Measurements from ENCODE around the gene REEP3. TPM values are rescaled to one million over a fixed set of nuclear protein-coding genes. Genes with fewer than 3 reads are reported as not detected.
"Not testable (repeated sequence)": the region's sequence is repeated elsewhere in the genome, so short reads cannot be mapped to it uniquely, and the experiment has no call there.

REEP3 gene
- total RNA-seq, 1 experiment from 2014 or later: 34.7 TPM

DNA sequence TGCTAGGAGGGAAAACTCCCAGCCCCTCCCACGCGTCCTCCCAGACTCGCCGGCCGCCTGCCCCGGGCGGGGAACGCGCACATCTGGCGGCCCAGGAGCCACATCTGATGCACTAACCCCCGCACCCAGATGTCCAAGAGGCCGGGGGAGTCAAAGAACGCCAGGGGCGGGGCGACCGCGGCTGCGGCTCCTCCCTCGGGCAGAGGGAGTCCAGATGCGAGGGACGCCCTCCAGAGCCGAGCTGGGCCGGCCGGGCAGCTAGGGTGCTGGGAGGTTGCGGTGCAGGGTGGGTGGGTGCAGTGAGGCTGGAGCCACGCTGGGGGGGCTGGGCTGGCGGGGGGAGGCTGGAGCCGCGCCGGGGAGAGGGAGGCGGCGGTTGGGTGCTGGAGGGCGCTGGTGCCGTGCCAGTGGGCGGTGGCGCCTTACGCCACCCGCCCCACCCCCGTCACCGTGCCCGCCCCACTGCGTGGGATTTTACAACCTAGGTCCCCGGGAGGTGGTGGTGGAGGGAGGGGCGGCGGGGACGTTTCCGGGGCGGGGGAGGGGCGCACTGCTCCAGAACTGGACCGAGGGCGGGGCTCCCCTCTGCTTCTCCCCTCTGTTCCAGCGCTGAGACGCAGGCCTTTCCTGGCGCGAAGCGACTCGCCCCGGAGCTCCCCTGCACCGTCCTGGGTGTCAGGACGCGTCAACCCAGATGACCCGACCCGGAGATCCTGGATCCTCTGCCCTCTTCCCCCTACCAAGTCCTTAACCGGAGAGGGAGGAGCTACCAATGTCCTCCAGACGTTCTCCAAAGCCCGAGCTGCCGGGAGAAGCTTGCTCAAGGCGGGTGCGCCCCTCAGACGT is 109.1 kb downstream of the REEP3 start:
- peak; percentile 89 for DNase-seq (ENCODE audit: low read depth)

DNA sequence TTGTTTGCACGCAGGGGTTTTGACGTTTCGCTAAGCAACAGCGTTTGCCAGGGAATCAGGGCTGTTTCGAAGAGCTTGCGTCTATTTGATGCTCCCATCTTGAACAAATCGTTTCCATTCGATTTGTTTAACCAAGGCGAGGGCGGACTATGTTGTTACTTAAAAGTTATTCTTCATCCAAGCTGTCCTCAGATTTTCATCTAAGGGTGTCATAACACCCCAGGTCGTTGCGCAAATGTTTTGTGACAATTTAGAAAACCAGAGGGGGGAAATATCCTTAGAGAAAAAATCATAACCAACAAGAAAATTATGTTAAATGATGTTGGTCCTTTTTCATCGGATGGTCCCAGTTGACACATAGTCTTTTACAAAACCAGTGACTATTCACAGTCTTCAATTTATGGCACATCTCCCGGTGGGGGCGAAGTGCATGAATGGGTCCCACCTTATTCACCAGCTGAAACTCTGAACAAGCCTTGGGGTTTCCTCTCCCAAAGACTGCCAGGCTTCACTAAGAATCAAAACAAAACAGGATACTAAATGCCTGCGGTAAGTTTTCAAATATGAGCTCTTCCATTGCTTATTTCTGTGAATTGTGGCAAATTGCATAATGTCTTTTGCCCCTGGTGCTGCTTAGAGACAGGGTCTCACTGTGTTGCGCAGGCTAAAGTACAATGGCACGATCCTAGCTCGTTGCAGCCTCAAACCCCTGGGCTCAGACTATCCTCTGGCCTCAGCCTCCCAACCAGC is 109.9 kb downstream of the REEP3 start:
- DNase-seq (ENCODE audit: low read depth): no peak

DNA sequence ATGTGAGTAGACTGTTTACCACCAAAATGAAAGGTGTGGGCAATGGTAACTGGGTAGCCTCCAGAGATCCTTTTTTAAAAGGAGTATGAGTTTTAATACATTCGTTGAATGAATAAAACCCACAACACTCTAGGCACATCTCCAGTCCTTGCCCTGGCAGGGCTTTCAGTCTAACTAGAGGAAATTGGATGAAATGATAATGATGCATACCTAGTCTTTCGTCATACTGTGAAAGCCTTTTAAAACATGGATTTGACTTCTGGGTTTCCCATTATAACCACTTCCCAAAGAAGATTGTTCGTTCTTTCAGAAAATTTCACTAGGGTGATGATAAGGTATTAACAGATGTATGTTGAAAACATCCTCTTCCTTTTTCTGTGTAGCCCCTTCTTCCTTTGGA is 110.8 kb downstream of the REEP3 start:
- DNase-seq (ENCODE audit: low read depth): no peak

GRCh38 chr10:63633677-63634487 is 112.7 kb downstream of the REEP3 start:
- peak; percentile 34 for DNase-seq (ENCODE audit: low read depth)

GRCh38 chr10:63634488-63635065 is 113.4 kb downstream of the REEP3 start:
- no peak for DNase-seq (ENCODE audit: low read depth)

DNA sequence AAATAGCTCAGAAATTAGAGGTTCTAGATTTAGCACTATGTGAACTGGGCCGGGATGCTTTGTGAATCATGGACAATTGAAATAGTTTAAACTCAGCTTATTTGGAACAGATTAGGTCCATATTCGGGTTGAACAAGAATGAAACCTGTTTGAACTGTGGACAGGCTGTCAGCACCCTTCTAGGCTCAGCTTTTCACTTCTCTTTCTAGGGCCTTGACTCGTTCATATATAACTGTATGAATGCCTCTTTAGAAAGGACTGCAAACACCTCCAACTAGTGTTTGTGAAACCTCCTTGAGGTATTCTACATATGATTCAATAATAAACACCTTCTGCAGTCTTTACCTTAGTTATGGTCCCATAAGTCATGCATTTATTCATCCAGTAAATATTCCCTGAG is 115.6 kb downstream of the REEP3 start:
- DNase-seq (ENCODE audit: low read depth): no peak

DNA sequence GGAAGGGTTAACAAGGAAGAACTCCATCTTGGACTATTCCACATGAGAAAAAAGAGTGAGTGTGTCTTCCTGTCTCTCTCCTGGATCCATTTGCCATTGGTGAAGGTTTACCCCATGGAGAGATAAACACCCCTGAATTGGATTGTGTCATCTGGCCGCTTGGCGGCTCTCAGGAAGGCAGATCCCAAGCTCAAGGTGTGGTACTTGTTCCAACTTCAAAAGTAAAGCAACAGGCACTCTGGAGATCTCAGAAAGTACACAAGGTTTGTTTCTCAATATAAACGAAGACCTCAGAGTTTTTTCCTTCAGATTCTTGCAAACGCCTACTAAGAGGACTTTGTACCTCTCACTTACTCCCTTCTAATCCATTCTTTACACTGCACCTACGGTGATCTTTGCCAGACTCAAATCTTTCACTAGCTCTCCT is 116.7 kb downstream of the REEP3 start:
- no peak for DNase-seq (ENCODE audit: low read depth)

DNA sequence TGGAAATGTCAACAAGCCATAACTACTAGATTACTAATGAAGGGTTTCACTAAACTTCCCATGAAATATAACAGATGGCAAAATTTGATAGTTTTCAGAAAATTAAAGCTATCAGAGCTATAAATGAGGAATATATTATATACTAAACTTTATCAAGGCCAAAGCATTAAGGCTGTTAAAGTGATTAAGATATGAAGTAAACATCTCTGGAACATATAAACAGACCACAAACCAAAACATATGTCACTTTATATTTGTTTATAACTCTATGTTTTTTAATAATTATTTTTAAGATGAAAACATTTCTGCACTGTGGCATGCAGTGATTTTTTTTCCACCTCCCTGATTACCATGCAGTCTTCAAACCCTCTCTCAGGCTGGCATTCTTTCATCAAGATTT is 120.2 kb downstream of the REEP3 start:
- no peak for DNase-seq (ENCODE audit: low read depth)

- DNase-seq (ENCODE audit: low read depth): no peak
Measured at GRCh38 chr10:63641799-63642198, 120.6 kb downstream of the REEP3 start.

- DNase-seq (ENCODE audit: low read depth): no peak
Measured at GRCh38 chr10:63642808-63643207, 121.6 kb downstream of the REEP3 start.

GRCh38 chr10:63644418-63645142 is 123.4 kb downstream of the REEP3 start:
- DNase-seq (ENCODE audit: low read depth): no peak

DNA sequence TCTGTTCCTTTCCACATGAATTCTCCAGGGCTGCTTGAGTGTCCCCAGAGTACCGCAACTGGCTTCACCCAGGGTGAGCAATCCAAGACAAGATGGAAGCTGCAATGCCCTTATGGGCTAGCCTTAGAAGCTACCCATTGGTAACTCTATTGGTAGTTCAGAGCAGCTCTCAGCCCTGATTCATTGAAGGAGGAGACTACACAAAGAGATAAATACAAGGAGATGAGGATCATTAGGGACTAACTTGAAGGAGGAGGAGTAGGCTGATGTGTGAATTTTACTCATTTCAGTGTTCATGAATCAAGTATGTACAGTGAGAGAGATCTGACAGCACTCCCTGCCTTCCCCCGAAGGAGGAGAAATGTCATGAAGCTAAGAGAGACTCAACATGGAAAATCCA is 124.0 kb downstream of the REEP3 start:
- DNase-seq (ENCODE audit: low read depth): no peak

GRCh38 chr10:63646491-63646890 is 125.3 kb downstream of the REEP3 start:
- no peak for DNase-seq (ENCODE audit: low read depth)

- no peak for DNase-seq (ENCODE audit: low read depth)
Measured at GRCh38 chr10:63651864-63652263, 130.7 kb downstream of the REEP3 start.

GRCh38 chr10:63653747-63654146 is 132.5 kb downstream of the REEP3 start:
- DNase-seq (ENCODE audit: low read depth): no peak

DNA sequence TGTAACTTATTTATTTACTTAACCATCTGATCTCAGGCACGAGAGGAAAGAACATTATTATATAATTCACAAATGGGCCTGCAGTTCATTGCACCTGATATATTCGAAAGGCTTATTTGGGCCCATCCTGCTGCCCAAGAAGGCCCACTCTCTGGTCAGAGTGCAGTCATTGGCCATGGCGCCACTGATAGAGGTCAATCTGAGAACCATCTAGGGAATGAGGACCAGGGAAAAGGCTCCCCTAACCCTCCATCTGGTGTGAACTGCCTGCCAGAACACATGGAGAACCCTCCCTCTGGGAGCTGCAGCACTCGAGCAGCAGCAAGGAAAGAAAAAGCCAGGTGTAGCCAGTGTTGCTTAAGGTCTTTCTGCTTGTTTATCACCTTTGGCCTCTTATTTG is 136.6 kb downstream of the REEP3 start:
- no peak for DNase-seq (ENCODE audit: low read depth)

DNA sequence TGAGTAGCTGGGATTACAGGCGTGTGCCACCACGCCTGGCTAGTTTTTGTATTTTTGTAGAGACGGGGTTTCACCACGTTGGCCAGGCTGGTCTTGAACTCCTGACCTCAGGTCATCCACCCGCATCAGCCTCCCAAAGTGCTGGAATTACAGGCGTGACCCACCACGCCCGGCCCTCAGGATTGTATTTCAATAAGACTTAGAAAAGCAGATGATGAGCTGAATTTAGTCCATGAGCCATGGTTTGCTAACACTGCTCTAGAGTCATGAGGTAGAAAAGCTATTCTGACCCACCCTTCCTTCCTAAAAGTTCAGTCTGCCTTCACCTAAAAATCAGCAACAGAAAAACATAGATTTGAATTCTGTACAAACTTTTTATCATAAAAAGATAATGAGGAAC is 139.7 kb downstream of the REEP3 start:
- DNase-seq (ENCODE audit: low read depth): not testable (repeated sequence)

DNA sequence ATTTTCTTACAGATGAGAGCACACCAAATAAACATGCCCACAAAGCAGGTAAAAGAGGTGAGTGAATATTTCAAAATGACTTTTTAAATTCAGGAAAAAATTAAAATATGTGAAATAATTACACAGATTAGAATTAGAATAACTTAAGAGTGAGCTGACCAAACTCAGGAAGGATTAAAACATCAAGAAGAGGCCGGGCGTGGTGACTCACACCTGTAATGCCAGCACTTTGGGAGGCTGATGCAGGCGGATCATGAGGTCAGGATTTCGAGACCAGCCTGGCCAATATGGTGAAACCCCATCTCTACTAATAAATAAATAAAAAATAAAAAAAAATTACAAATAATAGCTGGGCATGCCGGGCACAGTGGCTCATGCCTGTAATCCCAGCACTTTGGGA is 140.1 kb downstream of the REEP3 start:
- DNase-seq (ENCODE audit: low read depth): no peak

DNA sequence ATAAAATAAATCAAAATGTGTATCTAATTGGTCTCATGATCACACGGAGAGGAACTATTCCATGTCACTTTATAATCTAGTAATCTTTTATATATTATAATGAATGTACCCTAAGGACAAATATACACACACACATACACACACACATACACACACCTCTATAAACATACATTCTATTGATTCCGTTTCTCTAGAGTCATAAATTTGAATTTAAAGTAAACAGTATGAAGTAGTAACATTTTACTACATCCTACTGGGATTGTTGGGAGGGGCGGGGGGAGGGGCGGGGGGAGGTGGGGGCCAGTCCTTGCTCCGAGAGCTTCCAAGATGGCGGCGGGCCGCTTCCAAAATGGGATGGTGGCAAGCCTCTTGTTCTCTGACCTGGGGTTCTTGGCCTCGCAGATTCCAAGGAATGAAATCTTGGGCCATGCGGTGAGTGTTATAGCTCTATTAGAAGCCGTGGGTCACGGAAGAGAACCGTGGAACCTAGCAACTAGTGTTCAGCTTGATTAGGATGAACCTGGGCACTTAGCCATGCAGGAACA is 143.2 kb downstream of the REEP3 start:
- no peak for DNase-seq (ENCODE audit: low read depth)

- DNase-seq (ENCODE audit: low read depth): not testable (repeated sequence)
Measured at GRCh38 chr10:63665006-63665580, 143.9 kb downstream of the REEP3 start.
